ENCODE measurements around the gene NECAP2.

NECAP2 gene

DNA sequence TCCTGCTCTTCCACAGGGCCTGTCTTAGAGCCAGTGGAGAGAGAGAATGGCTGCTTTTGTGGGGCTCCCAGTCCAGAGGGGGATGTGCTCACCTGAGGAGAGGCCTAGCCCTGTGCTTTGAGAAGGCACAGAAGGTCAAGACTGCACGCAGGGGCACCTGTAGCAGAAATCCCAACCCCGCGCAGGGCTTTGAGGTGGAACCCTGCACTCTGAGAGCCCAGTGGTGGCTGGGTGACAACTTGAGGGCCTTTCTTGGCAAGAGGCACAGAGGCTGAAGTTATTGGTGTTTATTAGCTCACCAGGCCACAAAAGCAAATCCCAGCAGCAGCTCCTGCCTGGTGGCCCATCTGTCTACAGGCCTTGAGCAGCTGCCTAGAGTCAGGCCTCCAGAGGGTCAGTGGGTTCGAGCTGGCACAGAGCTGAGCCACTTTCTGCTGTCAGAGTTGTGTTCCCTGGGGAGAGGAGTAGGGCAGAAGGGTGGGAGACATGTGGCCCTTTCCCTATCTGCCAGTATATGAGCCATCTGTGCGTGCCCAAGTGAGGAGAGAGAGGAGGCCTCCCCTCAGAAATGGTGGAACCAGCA is 42.1 kb upstream of the NECAP2 start:
- TF ChIP-seq, protein P1, sequence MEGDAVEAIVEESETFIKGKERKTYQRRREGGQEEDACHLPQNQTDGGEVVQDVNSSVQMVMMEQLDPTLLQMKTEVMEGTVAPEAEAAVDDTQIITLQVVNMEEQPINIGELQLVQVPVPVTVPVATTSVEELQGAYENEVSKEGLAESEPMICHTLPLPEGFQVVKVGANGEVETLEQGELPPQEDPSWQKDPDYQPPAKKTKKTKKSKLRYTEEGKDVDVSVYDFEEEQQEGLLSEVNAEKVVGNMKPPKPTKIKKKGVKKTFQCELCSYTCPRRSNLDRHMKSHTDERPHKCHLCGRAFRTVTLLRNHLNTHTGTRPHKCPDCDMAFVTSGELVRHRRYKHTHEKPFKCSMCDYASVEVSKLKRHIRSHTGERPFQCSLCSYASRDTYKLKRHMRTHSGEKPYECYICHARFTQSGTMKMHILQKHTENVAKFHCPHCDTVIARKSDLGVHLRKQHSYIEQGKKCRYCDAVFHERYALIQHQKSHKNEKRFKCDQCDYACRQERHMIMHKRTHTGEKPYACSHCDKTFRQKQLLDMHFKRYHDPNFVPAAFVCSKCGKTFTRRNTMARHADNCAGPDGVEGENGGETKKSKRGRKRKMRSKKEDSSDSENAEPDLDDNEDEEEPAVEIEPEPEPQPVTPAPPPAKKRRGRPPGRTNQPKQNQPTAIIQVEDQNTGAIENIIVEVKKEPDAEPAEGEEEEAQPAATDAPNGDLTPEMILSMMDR (IDR thresholded peaks at IDR 0.05) = no peak

DNA sequence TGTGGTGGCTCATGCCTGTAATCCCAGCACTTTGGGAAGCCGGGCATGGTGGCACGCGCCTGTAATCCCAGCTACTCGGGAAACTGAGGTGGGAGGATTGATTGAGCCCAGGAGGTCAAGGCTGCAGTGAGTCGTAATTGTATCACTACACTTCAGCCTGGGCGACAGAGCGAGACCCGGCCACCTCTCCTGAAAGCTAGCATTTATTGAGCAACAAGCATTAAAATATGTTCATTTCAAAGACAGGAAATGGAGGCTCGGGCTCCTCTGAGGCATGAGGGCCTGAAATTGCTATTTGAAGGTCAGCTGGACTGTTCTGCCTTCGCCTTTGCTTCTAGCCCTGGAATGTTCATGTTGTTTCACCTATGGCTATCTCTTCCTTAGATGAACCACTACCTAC is 37.8 kb upstream of the NECAP2 start:
- TF ChIP-seq, protein P1 (IDR thresholded peaks at IDR 0.05) = no peak

DNA sequence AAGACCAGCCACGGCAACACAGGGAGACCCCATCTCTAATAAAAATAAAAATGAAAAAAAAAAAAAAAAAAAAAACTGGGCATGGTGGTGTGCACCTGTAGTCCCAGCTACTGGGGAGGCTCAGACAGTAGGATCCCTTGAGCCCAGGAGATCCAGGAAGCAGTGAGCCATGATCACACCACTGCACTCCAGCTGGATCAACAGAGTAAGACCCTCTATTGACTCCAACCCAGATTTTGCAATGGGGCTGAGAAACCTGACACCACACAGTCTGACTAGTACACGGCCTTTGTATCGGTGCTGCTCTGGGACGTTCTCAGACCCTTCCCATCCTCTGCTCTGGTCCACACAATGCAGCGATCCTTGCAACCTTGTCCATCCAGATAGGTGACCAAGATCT is 35.1 kb upstream of the NECAP2 start:
- TF ChIP-seq, protein P1 (IDR thresholded peaks at IDR 0.05) = no peak

DNA sequence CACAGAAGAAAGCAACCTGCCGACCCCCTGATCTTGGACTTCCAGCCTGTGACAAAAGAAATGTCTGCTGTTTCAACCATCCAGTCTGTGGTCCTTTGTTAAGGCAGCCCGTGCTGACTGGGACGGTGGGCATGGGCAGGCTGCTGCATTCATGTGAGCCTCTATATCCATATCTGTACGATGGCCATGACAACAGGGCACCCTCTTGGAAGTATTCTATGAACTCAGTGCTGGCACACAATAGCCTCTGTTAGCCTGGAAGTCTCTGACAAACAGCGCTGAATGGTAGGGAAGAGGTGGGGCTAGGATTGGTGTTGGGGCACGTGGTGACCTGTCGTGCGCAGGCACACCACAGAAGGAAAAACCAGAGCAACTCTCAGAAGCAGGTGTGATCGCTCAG is 33.7 kb upstream of the NECAP2 start:
- TF ChIP-seq, protein P1 (IDR thresholded peaks at IDR 0.05) = no peak

DNA sequence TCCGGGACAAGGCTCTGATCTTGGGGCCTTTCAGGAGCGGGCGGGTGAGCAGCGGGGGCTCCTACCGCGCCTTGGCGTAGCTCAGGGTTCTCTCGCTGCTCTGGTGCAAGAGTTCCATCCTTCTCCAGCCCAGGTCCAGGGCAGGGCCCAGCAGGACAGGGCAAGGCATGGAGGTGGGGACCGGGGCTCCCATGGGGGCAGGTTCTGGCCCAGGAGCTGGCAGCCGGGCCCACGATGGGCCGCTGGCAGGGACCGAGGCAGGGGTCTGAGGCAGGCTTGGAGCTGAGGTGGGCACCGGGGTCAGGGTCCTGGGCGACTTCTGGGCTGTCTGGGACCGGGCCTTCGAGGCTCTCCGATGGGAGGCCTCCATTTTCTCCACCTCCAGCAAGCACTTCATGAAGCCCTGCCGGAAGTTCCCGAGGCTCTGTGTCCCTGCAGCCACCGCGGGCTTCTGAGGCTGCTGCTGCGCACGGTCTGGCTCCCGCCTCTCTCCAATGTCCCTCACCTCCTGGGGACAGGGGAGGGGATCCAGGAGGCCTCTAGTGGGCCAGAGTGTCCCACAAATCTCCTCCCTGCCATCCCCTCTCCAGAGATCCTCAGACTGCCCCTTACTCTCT is 30.9 kb upstream of the NECAP2 start:
- TF ChIP-seq, protein P1 (IDR thresholded peaks at IDR 0.05) = no peak

DNA sequence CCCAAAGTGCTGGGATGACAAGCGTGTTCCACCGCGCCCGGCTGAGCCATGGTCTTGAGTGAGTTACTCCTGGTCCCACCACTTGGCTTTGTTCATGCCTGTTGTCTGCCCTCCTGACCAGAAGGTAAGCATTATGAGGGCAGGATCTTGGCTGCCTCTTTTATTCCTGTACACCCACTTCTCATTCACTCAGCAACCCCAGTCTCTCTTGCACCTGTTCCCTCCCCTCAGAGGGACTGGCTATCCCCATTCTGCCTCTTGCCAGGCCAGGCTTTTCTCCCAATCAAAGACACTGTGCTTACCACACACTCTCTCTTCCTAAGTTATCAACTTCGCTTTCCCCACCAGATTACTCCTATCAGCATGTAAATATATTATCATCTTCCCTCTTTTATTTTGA is 29.7 kb upstream of the NECAP2 start:
- TF ChIP-seq, protein P1 (IDR thresholded peaks at IDR 0.05) = no peak

DNA sequence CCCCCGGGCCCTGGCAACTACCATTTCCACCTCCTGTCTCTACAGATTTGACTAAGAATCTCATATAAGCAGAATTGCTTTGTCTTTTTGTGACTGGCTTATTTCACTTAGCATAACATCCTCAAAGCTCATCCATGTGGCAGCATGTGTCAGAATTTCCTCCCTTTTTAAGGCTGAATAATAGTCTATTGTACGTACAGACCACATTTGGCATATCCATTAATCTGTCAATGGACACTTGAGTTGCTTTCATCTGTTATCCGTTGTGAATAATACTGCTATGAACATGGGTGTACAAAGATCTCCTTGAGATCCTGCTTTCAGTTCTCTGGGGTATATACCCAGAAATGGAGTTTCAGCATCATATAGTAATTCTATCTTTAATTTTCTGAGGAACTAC is 27.3 kb upstream of the NECAP2 start:
- TF ChIP-seq, protein P1 (IDR thresholded peaks at IDR 0.05) = no peak
